HepG2 (cell line): ENCODE data around the gene TSPAN2. TPM values are rescaled to one million over a fixed set of nuclear protein-coding genes. Genes with fewer than 3 reads are reported as not detected.

ENCODE experiments used
- ATRX ChIP-seq: sonication (generic); formaldehyde crosslinking; IDR thresholded peaks from 2 replicates; pipeline ENCODE4 v1.4.0; 2020; ENCODE audit warnings: missing genetic modification reagents, borderline replicate concordance
- BORCS8-MEF2B ChIP-seq: sonication (generic); formaldehyde crosslinking; IDR thresholded peaks from 2 replicates; pipeline ENCODE4 v1.8.0; 2022; ENCODE audit warnings: mild to moderate bottlenecking, missing genetic modification reagents
- BRCA1 ChIP-seq: sonication (generic); formaldehyde crosslinking; IDR thresholded peaks from 2 replicates; pipeline ENCODE4 v1.4.0; 2020; ENCODE audit warnings: missing genetic modification reagents
- CEBPB ChIP-seq: IDR thresholded peaks from 2 replicates; pipeline ENCODE4 v1.6.1; 2011; ENCODE audit warnings: low read depth, low read length, improper control_type of control experiment, borderline replicate concordance
- CEBPG ChIP-seq: IDR thresholded peaks from 2 replicates; pipeline ENCODE4 v1.6.1; 2016
- ETV6 ChIP-seq: sonication (generic); formaldehyde crosslinking; conservative IDR thresholded peaks from 2 replicates; pipeline ENCODE4 v1.4.0; 2020; ENCODE audit warnings: missing genetic modification reagents
- GABPB1 ChIP-seq: IDR thresholded peaks from 2 replicates; pipeline ENCODE4 v1.6.1; 2016; ENCODE audit warnings: mild to moderate bottlenecking, missing genetic modification reagents, moderate library complexity, missing compliant biosample characterization
- GATAD1 ChIP-seq: IDR thresholded peaks from 2 replicates; pipeline ENCODE4 v1.6.1; 2016; ENCODE audit warnings: missing genetic modification reagents, missing compliant biosample characterization
- HNF4A ChIP-seq: sonication (generic); formaldehyde crosslinking; IDR thresholded peaks from 2 replicates; pipeline ENCODE4 v1.4.0; 2020; ENCODE audit warnings: missing genetic modification reagents
- HNRNPH1 ChIP-seq: fragments of 200-400 bp; formaldehyde crosslinking; optimal IDR thresholded peaks from 2 replicates; pipeline ENCODE3; 2017; ENCODE audit warnings: mild to moderate bottlenecking, low read depth, low read length
- KLF12 ChIP-seq: sonication (generic); formaldehyde crosslinking; IDR thresholded peaks from 2 replicates; pipeline ENCODE4 v1.4.0; 2020; ENCODE audit warnings: missing genetic modification reagents, borderline replicate concordance
- MXD4 ChIP-seq: IDR thresholded peaks from 2 replicates; pipeline ENCODE4 v1.6.1; 2016; ENCODE audit warnings: mild to moderate bottlenecking, missing biosample characterization, missing genetic modification reagents
- PHF8 ChIP-seq: sonication (generic); formaldehyde crosslinking; IDR thresholded peaks from 2 replicates; pipeline ENCODE4 v1.5.0; 2020; ENCODE audit warnings: missing genetic modification reagents
- RARG ChIP-seq: sonication (generic); formaldehyde crosslinking; IDR thresholded peaks from 2 replicates; pipeline ENCODE4 v1.4.0; 2020; ENCODE audit warnings: low read depth, mild to moderate bottlenecking, missing genetic modification reagents
- SIN3B ChIP-seq: fragments of 150-350 bp; IDR thresholded peaks from 2 replicates; pipeline ENCODE4 v1.6.1; 2014; ENCODE audit warnings: low read length
- SRSF9 ChIP-seq: fragments of 200-400 bp; formaldehyde crosslinking; IDR thresholded peaks from 2 replicates; pipeline ENCODE4 v1.6.1; 2018; ENCODE audit warnings: borderline replicate concordance, mild to moderate bottlenecking, low read depth, low read length; ENCODE audit not compliant: insufficient read depth, poor library complexity, severe bottlenecking
- TAF15 ChIP-seq: fragments of 200-400 bp; formaldehyde crosslinking; IDR thresholded peaks from one replicate; pipeline ENCODE4 v1.6.1; 2018; ENCODE audit warnings: mild to moderate bottlenecking, low read depth, low read length; ENCODE audit not compliant: poor library complexity, severe bottlenecking
- ZBTB21 ChIP-seq: sonication (generic); formaldehyde crosslinking; IDR thresholded peaks from 2 replicates; pipeline ENCODE4 v1.4.0; 2020; ENCODE audit warnings: missing genetic modification reagents
- ZKSCAN8 ChIP-seq: IDR thresholded peaks from 2 replicates; pipeline ENCODE4 v1.6.1; 2016; ENCODE audit warnings: borderline replicate concordance, missing genetic modification reagents, missing compliant biosample characterization
- ZNF335 ChIP-seq: sonication (generic); formaldehyde crosslinking; IDR thresholded peaks from 2 replicates; pipeline ENCODE4 v1.4.0; 2020; ENCODE audit warnings: missing genetic modification reagents
- ZNF382 ChIP-seq: sonication (generic); formaldehyde crosslinking; IDR thresholded peaks from 2 replicates; pipeline ENCODE4 v1.5.0; 2020; ENCODE audit warnings: missing genetic modification reagents, mild to moderate bottlenecking, borderline replicate concordance
- ZNF460 ChIP-seq: sonication (generic); formaldehyde crosslinking; IDR thresholded peaks from 2 replicates; pipeline ENCODE4 v1.5.1; 2020; ENCODE audit warnings: missing genetic modification reagents, mild to moderate bottlenecking, borderline replicate concordance
- ZNF556 ChIP-seq: sonication (generic); formaldehyde crosslinking; IDR thresholded peaks from 2 replicates; pipeline ENCODE4 v1.4.0; 2020; ENCODE audit warnings: mild to moderate bottlenecking, missing genetic modification reagents, borderline replicate concordance
- ZNF747 ChIP-seq: sonication (generic); formaldehyde crosslinking; IDR thresholded peaks from 2 replicates; pipeline ENCODE4 v1.8.1; 2023; ENCODE audit warnings: missing genetic modification reagents, mild to moderate bottlenecking, borderline replicate concordance
- ZNF790 ChIP-seq: sonication (generic); formaldehyde crosslinking; IDR thresholded peaks from 2 replicates; pipeline ENCODE4 v1.8.0; 2022; ENCODE audit warnings: missing genetic modification reagents, mild to moderate bottlenecking, borderline replicate concordance
- polyA plus RNA-seq, 8 experiments: library from polyadenylated mRNA; depleted of rRNA in 3 of 8; stranded (reverse) in 7 of 8; unstranded in 1 of 8; fragments of >200 nt; fragmentation: Illumina TruSeq in 4 of 8; extraction: Trizol in 4 of 8; gene quantifications; 2 replicates each; pipeline versions ENCODE4 v1.2.1 to v1.2.3, GENCODE V29; 2011 to 2016; ENCODE audit warnings: low read depth in 4 of 8, missing spikeins in 1 of 8, mixed read lengths in 1 of 8; ENCODE audit not compliant: insufficient read depth in 1 of 8
- total RNA-seq, 5 experiments: library from RNA; depleted of rRNA; stranded (reverse); fragments of >200 nt; fragmentation: Illumina TruSeq; extraction: Trizol; gene quantifications; 2 replicates each; pipeline ENCODE4 v1.2.3, GENCODE V29; 2016; ENCODE audit warnings: low read depth in 1 of 5
- TF ChIP-seq, protein P1 (sequence below), 2 experiments: sonication (generic) in 1 of 2; formaldehyde crosslinking in 1 of 2; IDR thresholded peaks; 2 replicates each; pipeline versions ENCODE4 v1.4.0 to v1.6.1; 2018 to 2020; ENCODE audit warnings: missing genetic modification reagents in 2 of 2, borderline replicate concordance in 1 of 2, low read depth in 1 of 2, mild to moderate bottlenecking in 1 of 2, missing biosample characterization in 1 of 2
- TF ChIP-seq, protein P2 (sequence below): sonication (generic); formaldehyde crosslinking; IDR thresholded peaks from 2 replicates; pipeline ENCODE4 v1.4.0; 2020; ENCODE audit warnings: mild to moderate bottlenecking, missing genetic modification reagents
- TF ChIP-seq, protein P3 (sequence below), 2 experiments: sonication (generic) in 1 of 2; formaldehyde crosslinking in 1 of 2; IDR thresholded peaks; 2 replicates each; pipeline versions ENCODE4 v1.5.1 to v1.6.1; 2011 to 2020; ENCODE audit warnings: borderline replicate concordance in 1 of 2, low read depth in 1 of 2, low read length in 1 of 2, mild to moderate bottlenecking in 1 of 2, missing genetic modification reagents in 1 of 2, moderate library complexity in 1 of 2

The TSPAN2 gene
- total and polyA plus RNA-seq, 2 of the 13 experiments (the other 11 are each of a cell fraction or from before 2014, with no cell fraction given), result not detected

DNA sequence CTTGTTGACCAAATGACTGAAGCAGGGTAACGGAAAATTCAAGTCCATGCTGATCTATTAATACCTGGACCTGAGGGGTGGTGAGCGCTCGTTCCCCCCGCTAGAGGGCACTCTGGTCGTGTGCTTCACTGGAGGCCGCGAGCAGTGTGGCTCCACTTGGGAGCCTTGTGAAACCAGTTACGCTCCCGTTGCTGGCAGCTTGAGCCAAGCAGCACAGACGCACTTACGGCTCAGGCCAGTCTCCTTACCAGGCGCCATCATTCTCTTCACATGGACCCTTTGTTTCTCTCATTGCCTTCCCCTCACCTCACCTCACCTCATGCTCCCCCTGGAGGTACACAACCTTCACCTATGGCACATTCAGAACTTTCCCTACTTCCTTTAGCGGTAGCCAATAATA, 49.7 kb upstream of the TSPAN2 start (continued):
- TF ChIP-seq, protein P1, sequence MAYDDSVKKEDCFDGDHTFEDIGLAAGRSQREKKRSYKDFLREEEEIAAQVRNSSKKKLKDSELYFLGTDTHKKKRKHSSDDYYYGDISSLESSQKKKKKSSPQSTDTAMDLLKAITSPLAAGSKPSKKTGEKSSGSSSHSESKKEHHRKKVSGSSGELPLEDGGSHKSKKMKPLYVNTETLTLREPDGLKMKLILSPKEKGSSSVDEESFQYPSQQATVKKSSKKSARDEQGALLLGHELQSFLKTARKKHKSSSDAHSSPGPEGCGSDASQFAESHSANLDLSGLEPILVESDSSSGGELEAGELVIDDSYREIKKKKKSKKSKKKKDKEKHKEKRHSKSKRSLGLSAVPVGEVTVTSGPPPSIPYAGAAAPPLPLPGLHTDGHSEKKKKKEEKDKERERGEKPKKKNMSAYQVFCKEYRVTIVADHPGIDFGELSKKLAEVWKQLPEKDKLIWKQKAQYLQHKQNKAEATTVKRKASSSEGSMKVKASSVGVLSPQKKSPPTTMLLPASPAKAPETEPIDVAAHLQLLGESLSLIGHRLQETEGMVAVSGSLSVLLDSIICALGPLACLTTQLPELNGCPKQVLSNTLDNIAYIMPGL (CRISPR knock-in tag; IDR thresholded peaks at IDR 0.05; ENCODE audit: borderline replicate concordance in 1 of 2, low read depth in 1 of 2), result peak in 1 of 2 experiments; percentile 48; a peak in 1 of 4 replicates
- no peak for TF ChIP-seq PHF8 (CRISPR knock-in tag)
- TF ChIP-seq, protein P2, sequence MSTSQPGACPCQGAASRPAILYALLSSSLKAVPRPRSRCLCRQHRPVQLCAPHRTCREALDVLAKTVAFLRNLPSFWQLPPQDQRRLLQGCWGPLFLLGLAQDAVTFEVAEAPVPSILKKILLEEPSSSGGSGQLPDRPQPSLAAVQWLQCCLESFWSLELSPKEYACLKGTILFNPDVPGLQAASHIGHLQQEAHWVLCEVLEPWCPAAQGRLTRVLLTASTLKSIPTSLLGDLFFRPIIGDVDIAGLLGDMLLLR (CRISPR knock-in tag), result no peak
- TF ChIP-seq ZBTB21, result no peak
- peak; percentile 35; the same call in 1 of the 2 replicates for TF ChIP-seq CEBPB
- TF ChIP-seq CEBPG (CRISPR knock-in tag), result 0 out of 2 replicates have a peak, but pooled peaks have one; percentile 20
- TF ChIP-seq RARG, result no peak
- no peak for TF ChIP-seq GATAD1 (CRISPR knock-in tag)
- TF ChIP-seq SIN3B, result no peak
- no peak for TF ChIP-seq MXD4 (CRISPR knock-in tag)
- TF ChIP-seq ZNF747 (CRISPR knock-in tag), result no peak
- TF ChIP-seq ZKSCAN8, result no peak
- no peak for TF ChIP-seq ZNF460 (CRISPR knock-in tag)
- TF ChIP-seq ZNF382, result no peak
- no peak for TF ChIP-seq BRCA1 (CRISPR knock-in tag)
- TF ChIP-seq HNRNPH1, result no peak
- peak; percentile 42; the same call in 1 of the 2 replicates for TF ChIP-seq GABPB1 (CRISPR knock-in tag)
- no peak for TF ChIP-seq ZNF556 (CRISPR knock-in tag)
- TF ChIP-seq ATRX (CRISPR knock-in tag), result no peak
- TF ChIP-seq ETV6, result no peak
- TF ChIP-seq SRSF9, result no peak
- no peak for TF ChIP-seq TAF15
- TF ChIP-seq, protein P3, sequence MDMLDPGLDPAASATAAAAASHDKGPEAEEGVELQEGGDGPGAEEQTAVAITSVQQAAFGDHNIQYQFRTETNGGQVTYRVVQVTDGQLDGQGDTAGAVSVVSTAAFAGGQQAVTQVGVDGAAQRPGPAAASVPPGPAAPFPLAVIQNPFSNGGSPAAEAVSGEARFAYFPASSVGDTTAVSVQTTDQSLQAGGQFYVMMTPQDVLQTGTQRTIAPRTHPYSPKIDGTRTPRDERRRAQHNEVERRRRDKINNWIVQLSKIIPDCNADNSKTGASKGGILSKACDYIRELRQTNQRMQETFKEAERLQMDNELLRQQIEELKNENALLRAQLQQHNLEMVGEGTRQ (IDR thresholded peaks at IDR 0.05; ENCODE audit: low read depth, low read length), result no peak
- TF ChIP-seq, protein P3 (CRISPR knock-in tag; IDR thresholded peaks at IDR 0.05; ENCODE audit: borderline replicate concordance), result no peak
- no peak for TF ChIP-seq ZNF335 (CRISPR knock-in tag)
- TF ChIP-seq HNF4A (CRISPR knock-in tag), result no peak
- no peak for TF ChIP-seq ZNF790
- TF ChIP-seq BORCS8-MEF2B, result no peak
- no peak for TF ChIP-seq KLF12 (CRISPR knock-in tag)
